22Rv1 (cell line): ENCODE data around the gene GEN1.
"Not testable (repeated sequence)": the region's sequence is repeated elsewhere in the genome, so short reads cannot be mapped to it uniquely, and the experiment has no call there.

Experiments
- H3K27ac ChIP-seq: fragments of 450-650 bp; 2 replicates; pipeline ENCODE4 v1.5.1; 2017
- ZFX ChIP-seq: fragments of 450-650 bp; IDR thresholded peaks from 2 replicates; pipeline ENCODE4 v1.6.1; 2017; ENCODE audit warnings: antibody characterized with exemption, borderline replicate concordance
- TF ChIP-seq, protein P1 (sequence below): fragments of 450-650 bp; IDR thresholded peaks from 2 replicates; pipeline ENCODE4 v1.5.1; 2017; ENCODE audit warnings: mild to moderate bottlenecking

Gene GEN1

DNA sequence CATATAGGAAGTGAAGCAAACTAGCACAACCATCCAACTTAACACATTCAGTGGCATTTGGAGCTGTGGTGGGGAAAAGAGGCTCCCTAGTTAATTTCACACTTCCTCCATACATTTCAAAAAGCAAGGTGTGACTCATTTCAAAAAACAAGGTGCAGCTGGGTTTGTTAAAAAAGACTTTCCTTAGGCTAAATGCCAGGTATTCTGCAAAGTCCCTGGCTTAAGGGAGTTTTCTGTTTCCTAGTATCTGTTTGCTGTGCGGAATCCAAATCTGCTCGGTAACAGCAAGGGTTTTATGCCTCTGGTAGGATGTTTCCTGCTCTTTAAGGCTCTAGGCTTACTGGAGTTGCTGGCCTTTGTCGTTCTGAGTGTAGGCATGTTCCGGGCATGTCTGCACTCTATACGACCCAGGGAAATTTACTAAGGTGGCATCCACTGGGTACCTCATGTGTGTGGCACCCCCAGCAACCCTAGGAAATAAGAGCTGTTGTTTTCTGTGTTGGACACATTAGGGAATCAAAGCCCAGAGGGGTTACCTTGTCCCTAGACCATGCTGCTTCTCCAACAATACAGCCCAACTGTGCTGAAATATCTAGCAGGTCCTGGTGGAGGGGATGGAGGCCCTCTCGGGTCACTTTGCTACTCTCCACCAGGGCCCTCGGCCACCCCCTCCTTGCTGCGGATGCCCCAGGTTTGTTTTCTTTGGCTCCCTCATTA lies 61.7 kb downstream of the GEN1 start:
- H3K27ac ChIP-seq: no peak overlapping the region
- TF ChIP-seq, protein P1, sequence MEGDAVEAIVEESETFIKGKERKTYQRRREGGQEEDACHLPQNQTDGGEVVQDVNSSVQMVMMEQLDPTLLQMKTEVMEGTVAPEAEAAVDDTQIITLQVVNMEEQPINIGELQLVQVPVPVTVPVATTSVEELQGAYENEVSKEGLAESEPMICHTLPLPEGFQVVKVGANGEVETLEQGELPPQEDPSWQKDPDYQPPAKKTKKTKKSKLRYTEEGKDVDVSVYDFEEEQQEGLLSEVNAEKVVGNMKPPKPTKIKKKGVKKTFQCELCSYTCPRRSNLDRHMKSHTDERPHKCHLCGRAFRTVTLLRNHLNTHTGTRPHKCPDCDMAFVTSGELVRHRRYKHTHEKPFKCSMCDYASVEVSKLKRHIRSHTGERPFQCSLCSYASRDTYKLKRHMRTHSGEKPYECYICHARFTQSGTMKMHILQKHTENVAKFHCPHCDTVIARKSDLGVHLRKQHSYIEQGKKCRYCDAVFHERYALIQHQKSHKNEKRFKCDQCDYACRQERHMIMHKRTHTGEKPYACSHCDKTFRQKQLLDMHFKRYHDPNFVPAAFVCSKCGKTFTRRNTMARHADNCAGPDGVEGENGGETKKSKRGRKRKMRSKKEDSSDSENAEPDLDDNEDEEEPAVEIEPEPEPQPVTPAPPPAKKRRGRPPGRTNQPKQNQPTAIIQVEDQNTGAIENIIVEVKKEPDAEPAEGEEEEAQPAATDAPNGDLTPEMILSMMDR: no peak
- no peak for TF ChIP-seq ZFX

DNA sequence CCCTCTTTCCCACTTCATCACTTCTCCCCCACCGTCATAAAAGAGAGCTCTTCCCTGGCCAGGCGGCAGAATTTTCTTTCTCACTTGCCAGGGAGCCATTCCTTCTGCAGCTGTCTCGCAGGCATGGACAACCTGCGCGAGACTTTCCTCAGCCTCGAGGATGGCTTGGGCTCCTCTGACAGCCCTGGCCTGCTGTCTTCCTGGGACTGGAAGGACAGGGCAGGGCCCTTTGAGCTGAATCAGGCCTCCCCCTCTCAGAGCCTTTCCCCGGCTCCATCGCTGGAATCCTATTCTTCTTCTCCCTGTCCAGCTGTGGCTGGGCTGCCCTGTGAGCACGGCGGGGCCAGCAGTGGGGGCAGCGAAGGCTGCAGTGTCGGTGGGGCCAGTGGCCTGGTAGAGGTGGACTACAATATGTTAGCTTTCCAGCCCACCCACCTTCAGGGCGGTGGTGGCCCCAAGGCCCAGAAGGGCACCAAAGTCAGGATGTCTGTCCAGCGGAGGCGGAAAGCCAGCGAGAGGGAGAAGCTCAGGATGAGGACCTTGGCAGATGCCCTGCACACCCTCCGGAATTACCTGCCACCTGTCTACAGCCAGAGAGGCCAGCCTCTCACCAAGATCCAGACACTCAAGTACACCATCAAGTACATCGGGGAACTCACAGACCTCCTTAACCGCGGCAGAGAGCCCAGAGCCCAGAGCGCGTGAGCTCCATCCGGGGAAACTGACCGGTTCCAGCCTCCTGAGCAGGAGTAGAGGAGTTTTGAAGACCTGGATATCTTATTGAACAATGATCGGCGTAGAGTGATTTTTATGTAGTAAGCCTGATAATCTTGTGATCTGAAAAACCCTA lies 62.7 kb downstream of the GEN1 start, which contains the start of gene MSGN1:
Gene MSGN1 (plus strand): TSS at position 65 of the 850 bp plus-strand sequence. CDS start 59 bp downstream, at position 124.
- H3K27ac ChIP-seq: no peak within 1 kb of the TSS

DNA sequence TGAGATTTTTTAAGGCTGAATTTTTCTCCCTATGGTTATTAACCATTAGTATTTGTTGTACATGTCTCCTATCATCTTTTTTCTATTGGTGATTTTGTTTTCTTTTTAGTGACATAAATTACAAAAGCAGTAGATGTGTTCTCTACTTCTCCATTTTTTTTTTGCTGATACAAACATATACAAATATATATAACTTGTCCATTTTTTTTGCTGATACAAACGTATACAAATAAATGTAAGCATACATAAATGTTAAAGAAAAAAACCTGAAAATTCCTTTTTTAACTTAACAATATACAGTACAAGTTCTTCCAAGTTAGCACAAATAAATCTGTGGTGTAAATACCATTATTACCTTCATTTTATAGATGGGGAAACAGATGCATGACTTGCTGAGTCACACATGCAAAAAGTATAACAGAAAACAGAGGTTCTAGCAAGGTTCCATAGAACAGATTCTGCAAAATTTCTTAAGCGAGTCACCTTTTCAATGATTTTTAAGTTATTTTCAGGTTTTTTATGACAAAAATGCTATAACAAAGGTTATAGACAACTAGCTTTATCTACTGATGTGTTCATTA lies 64.4 kb downstream of the GEN1 start:
- TF ChIP-seq, protein P1: no peak
- no peak for TF ChIP-seq ZFX
- H3K27ac ChIP-seq: no peak overlapping the region

More for the DNA sequence above, 62.7 kb downstream of the GEN1 start, which contains the start of gene MSGN1:
- TF ChIP-seq, protein P1: no peak
- TF ChIP-seq ZFX: no peak

DNA sequence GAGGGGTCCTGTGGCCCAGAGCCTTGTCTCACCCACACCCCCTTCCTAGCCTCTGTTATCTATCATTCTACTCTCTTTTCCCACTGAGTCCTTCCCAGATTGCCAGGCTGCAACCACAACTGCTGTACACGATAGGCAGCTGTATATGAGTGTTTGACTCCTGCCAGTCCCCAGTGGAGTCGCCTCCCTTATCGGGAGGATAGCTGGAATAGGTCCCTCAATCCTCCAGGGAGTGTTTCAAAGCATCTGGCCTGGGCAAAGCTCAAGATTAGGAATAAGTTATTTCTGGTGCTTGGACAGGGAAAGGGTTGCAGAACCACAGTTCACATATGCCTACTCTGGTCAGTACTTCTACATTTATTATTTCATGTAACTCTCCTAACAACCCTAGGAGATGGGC lies 67.1 kb downstream of the GEN1 start:
- H3K27ac ChIP-seq: no peak overlapping the region
- TF ChIP-seq ZFX: no peak
- TF ChIP-seq, protein P1: no peak

DNA sequence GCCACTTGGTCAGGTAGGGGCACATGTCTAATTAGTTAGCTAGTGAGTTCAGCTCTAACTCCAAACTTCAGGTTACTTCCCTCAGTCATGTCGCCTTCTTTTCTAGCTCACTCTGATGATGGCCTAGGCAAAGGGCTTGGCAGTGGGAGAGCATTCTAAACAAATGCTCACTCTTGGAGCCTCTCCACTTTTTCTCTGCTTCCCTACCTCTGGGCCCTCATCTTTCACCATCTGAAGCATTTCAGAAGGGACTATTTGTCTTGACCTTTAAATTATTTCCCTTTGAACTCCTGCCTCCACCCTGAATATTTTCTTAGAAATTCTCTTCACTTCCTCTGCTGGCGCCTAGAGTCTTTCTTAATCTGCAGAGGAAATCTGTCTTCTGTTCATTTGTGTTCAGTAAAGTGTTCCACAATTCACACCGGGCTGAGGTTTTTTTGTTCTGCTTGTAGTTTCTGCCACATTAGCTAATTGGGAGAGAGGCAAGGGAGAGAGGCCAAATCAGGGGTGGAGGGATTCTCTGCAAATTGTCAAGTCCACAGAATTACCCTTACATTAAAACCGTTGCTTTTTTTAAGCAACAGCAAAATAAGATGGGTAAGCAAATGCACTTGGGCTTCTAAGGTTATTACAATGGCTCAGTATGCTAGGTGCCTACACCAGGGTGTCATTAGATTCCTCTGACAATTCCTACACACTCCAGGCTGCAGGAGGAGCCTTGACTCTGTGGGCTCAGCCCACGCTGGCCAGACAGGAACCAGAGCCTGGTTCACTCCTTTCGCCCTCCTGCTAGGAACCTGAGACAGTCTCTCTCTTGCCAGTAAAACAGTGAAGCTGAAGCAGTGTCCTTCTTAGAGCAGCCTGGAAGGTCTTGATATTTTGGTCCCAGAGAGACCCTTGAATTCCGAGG lies 67.9 kb downstream of the GEN1 start:
- TF ChIP-seq, protein P1: no peak
- TF ChIP-seq ZFX: no peak
- no peak overlapping the region for H3K27ac ChIP-seq

DNA sequence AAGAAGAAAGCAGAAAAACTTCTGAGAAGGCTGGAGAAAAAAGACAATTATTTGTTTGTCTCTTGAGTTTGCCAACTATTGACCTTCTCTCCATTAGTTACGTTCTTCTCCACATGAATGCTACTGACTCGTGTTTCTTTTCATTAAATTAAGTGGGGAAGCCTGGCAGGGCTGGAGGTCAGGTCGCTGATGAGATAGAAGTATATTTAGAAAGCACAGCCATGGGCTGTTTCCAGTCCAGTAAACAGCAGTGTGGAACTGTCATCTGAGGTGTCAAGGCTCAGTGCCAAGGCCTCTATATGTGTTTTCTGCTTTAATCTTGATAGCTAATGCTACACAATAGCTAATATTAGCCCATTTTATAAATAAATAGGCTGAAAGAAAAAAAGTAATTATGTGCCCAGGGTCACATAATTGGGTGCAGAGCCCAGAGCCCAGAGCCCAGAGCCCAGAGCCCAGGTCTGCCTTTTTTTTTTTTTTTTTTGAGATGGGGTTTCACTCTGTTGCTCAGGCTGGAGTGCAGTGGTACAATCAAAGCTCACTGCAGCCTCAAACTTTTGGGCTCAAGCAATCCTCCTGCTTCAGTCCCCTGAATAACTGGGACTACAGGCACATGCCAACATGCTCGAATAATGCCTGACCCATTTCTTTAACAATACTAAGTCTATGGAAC lies 68.6 kb downstream of the GEN1 start:
- TF ChIP-seq ZFX: no peak
- TF ChIP-seq, protein P1: no peak
- no peak overlapping the region for H3K27ac ChIP-seq

DNA sequence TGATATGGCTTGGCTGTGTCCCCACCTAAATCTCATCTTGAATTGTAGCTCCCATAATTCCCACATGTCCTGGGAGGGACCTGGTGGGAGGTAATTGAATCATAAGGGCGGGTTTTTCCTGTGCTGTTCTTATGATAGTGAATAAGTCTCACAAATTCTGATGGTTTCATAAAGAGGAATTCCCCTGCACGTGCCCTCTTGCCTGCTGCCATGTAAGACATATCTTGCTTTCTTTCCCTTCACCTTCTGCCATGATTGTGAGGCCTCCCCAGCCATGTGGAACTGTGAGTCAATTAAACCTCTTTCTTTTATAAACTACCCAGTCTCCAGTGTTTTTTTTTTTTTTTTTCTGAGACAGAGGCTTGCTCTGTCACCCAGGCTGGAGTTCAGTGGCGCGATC lies 69.7 kb downstream of the GEN1 start:
- not testable (repeated sequence) for H3K27ac ChIP-seq
